PC-9 (cell line): ENCODE data around the gene LCN9. TPM values are rescaled to one million over a fixed set of nuclear protein-coding genes. Genes with fewer than 3 reads are reported as not detected.
"Not testable (repeated sequence)": the region's sequence is repeated elsewhere in the genome, so short reads cannot be mapped to it uniquely, and the experiment has no call there.

Experiments used
- BruUV-seq: library from RNA; stranded (reverse); fragments of 400-500 nt; replicated peaks from 2 replicates; lab custom pipeline; 2021; lab: Mats Ljungman, UMichigan
- CTCF ChIA-PET: fragments of 300-600 bp; sonication (Branson Sonifier 250); formaldehyde crosslinking; loops from one replicate; lab custom pipeline; 2022; ENCODE audit warnings: antibody characterized with exemption; lab: Charles Lee
- POLR2A ChIA-PET: fragments of 300-600 bp; sonication (Branson Sonifier 250); formaldehyde crosslinking; loops from one replicate; lab custom pipeline; 2022; ENCODE audit warnings: antibody characterized with exemption; ENCODE audit not compliant: unreplicated experiment; lab: Charles Lee
- DNase-seq, 2 experiments: peaks; one replicate each; pipeline versions ENCODE4 v3.0.0 to v3.0.0-alpha.2; 2015 to 2022; ENCODE audit warnings: mixed read lengths in 1 of 2
- H2AFZ ChIP-seq: fragments of 200-600 bp; sonication (generic); 2 replicates; pipeline ENCODE4 v1.8.1; 2017; ENCODE audit warnings: antibody characterized with exemption
- H3F3A ChIP-seq: fragments of 200-600 bp; sonication (generic); 2 replicates; pipeline ENCODE4 v1.8.1; 2017; ENCODE audit warnings: antibody characterized with exemption, mild to moderate bottlenecking, low read depth; ENCODE audit not compliant: insufficient read depth
- H3K27ac ChIP-seq: fragments of 200-600 bp; sonication (generic); 2 replicates; pipeline ENCODE4 v1.6.1; 2016; ENCODE audit warnings: mixed run types
- H3K27me3 ChIP-seq: fragments of 200-600 bp; sonication (generic); 2 replicates; pipeline ENCODE4 v1.6.1; 2016; ENCODE audit warnings: low read depth, mixed run types; ENCODE audit not compliant: insufficient read depth
- H3K36me3 ChIP-seq: fragments of 200-600 bp; sonication (generic); 2 replicates; pipeline ENCODE4 v1.6.1; 2016; ENCODE audit warnings: low read depth, mixed run types
- H3K4me1 ChIP-seq: fragments of 200-600 bp; sonication (generic); replicated peaks from 2 replicates; pipeline ENCODE4 v1.6.1; 2016; ENCODE audit warnings: mixed run types; ENCODE audit not compliant: insufficient read depth
- H3K4me2 ChIP-seq: fragments of 200-600 bp; sonication (generic); 2 replicates; pipeline ENCODE4 v1.6.1; 2017; ENCODE audit warnings: mixed run types
- H3K4me3 ChIP-seq: fragments of 200-600 bp; sonication (generic); 2 replicates; pipeline ENCODE4 v1.6.1; 2016; ENCODE audit warnings: mixed run types
- H3K79me2 ChIP-seq: fragments of 200-600 bp; sonication (generic); 2 replicates; pipeline ENCODE4 v1.6.1; 2017; ENCODE audit warnings: low read depth, mixed run types
- H3K9me2 ChIP-seq: fragments of 200-600 bp; sonication (generic); 2 replicates; pipeline ENCODE4 v1.8.1; 2017; ENCODE audit warnings: mild to moderate bottlenecking; ENCODE audit not compliant: insufficient read depth
- H3K9me3 ChIP-seq: fragments of 200-600 bp; sonication (generic); 2 replicates; pipeline ENCODE4 v1.8.1; 2016; ENCODE audit warnings: low read depth; ENCODE audit not compliant: insufficient read depth
- H4K20me1 ChIP-seq: fragments of 200-600 bp; sonication (generic); 2 replicates; pipeline ENCODE4 v1.8.1; 2017; ENCODE audit not compliant: insufficient read depth
- EZH2 ChIP-seq: fragments of 200-600 bp; sonication (generic); IDR thresholded peaks from 2 replicates; pipeline ENCODE4 v1.8.0; 2017; ENCODE audit warnings: antibody characterized with exemption, low read depth
- intact Hi-C: fragments of 100-400 bp; cut with micrococcal nuclease; formaldehyde crosslinking; loops from one replicate; pipeline ENCODE4 v1.10.0; 2022; ENCODE audit not compliant: unreplicated experiment
- total RNA-seq: library from RNA; stranded (reverse); gene quantifications from 2 replicates; pipeline ENCODE4 v1.2.3, GENCODE V29; 2021
- TF ChIP-seq, protein P1 (sequence below): fragments of 200-600 bp; sonication (generic); conservative IDR thresholded peaks from 2 replicates; pipeline ENCODE4 v1.6.1; 2017; ENCODE audit warnings: mixed run types, antibody characterized with exemption, mild to moderate bottlenecking, moderate library complexity

Gene LCN9
- total RNA-seq, 1 experiment from 2014 or later = not detected

DNA sequence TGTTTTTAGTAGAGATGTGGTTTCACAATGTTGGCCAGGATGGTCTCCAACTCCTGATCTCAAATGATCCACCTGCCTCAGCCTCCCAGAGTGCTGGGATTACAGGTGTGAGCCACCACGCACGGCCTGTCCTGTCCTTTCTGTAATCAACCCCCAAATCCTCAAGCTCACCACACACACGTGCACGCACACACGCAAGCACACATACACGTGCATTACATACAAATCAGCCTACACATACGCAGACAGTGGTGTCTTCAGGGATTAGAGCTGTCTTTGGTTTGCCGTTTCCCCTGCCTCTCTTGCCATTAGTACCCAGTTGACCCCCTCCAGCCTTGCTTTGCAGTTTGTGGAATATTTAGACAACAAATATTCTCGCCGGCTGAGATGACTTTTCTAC is 30.3 kb upstream of the LCN9 start:
- H3K4me2 ChIP-seq = no peak overlapping the region
- H3K36me3 ChIP-seq = no peaks in the 10 kb centered on the region
- no peak overlapping the region for H2AFZ ChIP-seq
- H3K4me3 ChIP-seq = no peak overlapping the region
- TF ChIP-seq EZH2 = no peak
- TF ChIP-seq, protein P1, sequence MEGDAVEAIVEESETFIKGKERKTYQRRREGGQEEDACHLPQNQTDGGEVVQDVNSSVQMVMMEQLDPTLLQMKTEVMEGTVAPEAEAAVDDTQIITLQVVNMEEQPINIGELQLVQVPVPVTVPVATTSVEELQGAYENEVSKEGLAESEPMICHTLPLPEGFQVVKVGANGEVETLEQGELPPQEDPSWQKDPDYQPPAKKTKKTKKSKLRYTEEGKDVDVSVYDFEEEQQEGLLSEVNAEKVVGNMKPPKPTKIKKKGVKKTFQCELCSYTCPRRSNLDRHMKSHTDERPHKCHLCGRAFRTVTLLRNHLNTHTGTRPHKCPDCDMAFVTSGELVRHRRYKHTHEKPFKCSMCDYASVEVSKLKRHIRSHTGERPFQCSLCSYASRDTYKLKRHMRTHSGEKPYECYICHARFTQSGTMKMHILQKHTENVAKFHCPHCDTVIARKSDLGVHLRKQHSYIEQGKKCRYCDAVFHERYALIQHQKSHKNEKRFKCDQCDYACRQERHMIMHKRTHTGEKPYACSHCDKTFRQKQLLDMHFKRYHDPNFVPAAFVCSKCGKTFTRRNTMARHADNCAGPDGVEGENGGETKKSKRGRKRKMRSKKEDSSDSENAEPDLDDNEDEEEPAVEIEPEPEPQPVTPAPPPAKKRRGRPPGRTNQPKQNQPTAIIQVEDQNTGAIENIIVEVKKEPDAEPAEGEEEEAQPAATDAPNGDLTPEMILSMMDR = no peak
- no peaks in the 10 kb centered on the region for H3K79me2 ChIP-seq
- POLR2A ChIA-PET = no interaction called here
- intact Hi-C loops = no loop called here
- CTCF ChIA-PET = no interaction called here
- BruUV-seq = no TSS peak
- peaks cover 75% of the 10 kb centered on the region for H3K27me3 ChIP-seq
- H3K27ac ChIP-seq = no peak overlapping the region
- no peaks in the 10 kb centered on the region for H3K9me3 ChIP-seq
- no peaks in the 10 kb centered on the region for H3K4me1 ChIP-seq
- no peaks in the 10 kb centered on the region for H4K20me1 ChIP-seq
- DNase-seq = no peak
- no peaks in the 10 kb centered on the region for H3F3A ChIP-seq
- no peaks in the 10 kb centered on the region for H3K9me2 ChIP-seq

DNA sequence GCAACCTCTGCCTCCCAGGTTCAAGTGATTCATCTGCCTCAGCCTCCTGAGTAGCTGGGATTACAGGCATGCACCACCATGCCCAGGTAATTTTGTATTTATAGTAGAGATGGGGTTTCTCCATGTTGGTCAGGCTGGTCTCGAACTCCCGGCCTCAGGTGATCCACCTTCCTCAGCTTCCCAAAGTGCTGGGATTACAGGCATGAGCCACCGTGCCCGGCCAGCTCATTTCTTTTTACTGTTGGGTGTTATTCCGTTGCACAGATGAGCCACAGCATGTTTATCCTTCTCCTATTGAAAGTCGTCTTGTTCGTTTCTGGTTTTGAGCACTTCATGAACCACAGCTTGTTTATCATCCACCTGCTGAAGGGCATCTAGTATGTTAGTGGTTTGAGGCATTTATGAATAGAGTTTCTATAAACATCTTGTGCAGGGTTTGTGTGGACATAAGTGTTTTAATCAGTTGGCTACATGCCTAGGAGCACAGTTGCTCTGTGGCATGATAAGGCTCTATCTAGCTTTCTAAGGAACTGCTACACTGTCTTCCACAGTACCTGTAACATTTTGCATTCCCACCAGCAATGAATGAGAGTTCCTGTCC is 26.1 kb upstream of the LCN9 start:
- CTCF ChIA-PET = not testable (repeated sequence)
- POLR2A ChIA-PET = interaction anchor here (0.5 kb wide), 1 partner anchor 122 kb away, joined by 3 read pairs; no protein-coding TSS in a partner anchor

DNA sequence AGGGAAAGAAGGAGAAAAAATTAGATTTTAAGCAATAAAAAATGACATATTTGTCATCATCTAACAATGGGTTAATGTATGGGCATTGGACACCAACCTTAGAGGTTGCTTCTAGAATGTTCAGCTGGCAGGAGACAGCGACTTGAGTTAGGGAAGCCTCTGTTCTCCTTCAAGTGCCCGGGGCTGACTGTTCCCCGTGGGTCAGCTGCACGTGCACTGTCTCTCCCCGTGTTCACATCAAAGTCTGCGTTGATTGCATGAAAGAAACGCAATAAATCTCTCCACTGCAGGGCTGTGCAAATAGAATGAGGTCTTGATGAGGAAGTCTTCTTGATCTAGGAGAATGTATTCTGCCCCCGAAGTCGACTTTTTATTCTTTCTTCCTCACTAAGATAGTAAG is 23.9 kb upstream of the LCN9 start, which contains the start of gene GLT6D1:
TSS of gene GLT6D1 (minus strand) at position 345 of the 400 bp plus-strand sequence. CDS start 353 bp downstream, outside the sequence.
- Histone ChIP-seq H3K4me2 (no peak within 1 kb of the TSS), H3K79me2 (no peaks in the 10 kb centered on the region), H3K9me2 (no peaks in the 10 kb centered on the region), H3K27me3 (peaks cover 68% of the 10 kb centered on the region), H4K20me1 (no peaks in the 10 kb centered on the region), H3F3A (no peaks in the 10 kb centered on the region), H3K4me3 (no peak within 1 kb of the TSS), H3K9me3 (no peaks in the 10 kb centered on the region), H3K27ac (no peak within 1 kb of the TSS), H2AFZ (no peak within 1 kb of the TSS), H3K4me1 (no peaks in the 10 kb centered on the region), H3K36me3 (no peaks in the 10 kb centered on the region)
- TF ChIP-seq, protein P1 = no peak
- no peak for TF ChIP-seq EZH2
- DNase-seq = no peak
- intact Hi-C loops = no loop called here
- no TSS peak for BruUV-seq
- POLR2A ChIA-PET = no interaction called here
- CTCF ChIA-PET = no interaction called here

More for the DNA sequence above, 26.1 kb upstream of the LCN9 start:
- H3K9me2 ChIP-seq, intact Hi-C loops, H3K79me2 ChIP-seq, H3K4me2 ChIP-seq, H3K4me1 ChIP-seq, H2AFZ ChIP-seq, BruUV-seq, H3K36me3 ChIP-seq, H3F3A ChIP-seq, H3K4me3 ChIP-seq, H3K9me3 ChIP-seq, DNase-seq, H3K27ac ChIP-seq, H4K20me1 ChIP-seq: not testable (repeated sequence)
- H3K27me3 ChIP-seq = peaks cover 83% of the 10 kb centered on the region
